Neural cell (in vitro differentiated cells): ENCODE measurements around the gene LEF1. TPM values are rescaled to one million over a fixed set of nuclear protein-coding genes. Genes with fewer than 3 reads are reported as not detected.

Source experiments
- H2AFZ ChIP-seq: fragments of 200-600, 300-800 bp; sonication (generic), shearing (Covaris generic); 2 replicates; pipeline ENCODE4 v1.6.0; 2014; ENCODE audit warnings: low read depth, mild to moderate bottlenecking, antibody characterized with exemption, low read length, moderate library complexity
- H3F3A ChIP-seq: fragments of 200-600 bp; shearing (Covaris generic); 2 replicates; pipeline ENCODE4 v1.6.1; 2016; ENCODE audit warnings: mild to moderate bottlenecking, moderate library complexity, mixed read lengths, antibody characterized with exemption, low read length; ENCODE audit not compliant: insufficient read depth, poor library complexity, severe bottlenecking
- H3K27ac ChIP-seq: fragments of 200-600, 300-800 bp; sonication (generic), shearing (Covaris generic); 2 replicates; pipeline ENCODE4 v1.5.1; 2014; ENCODE audit warnings: mild to moderate bottlenecking, low read length, moderate library complexity
- H3K27me3 ChIP-seq: fragments of 300-800, 200-600 bp; sonication (generic), shearing (Covaris generic); 2 replicates; pipeline ENCODE4 v1.6.0; 2014; ENCODE audit warnings: mild to moderate bottlenecking, low read depth, low read length, moderate library complexity; ENCODE audit not compliant: insufficient read depth
- H3K36me3 ChIP-seq: fragments of 300-800, 200-600 bp; sonication (generic), shearing (Covaris generic); 2 replicates; pipeline ENCODE4 v1.5.1; 2014; ENCODE audit warnings: mild to moderate bottlenecking, antibody characterized with exemption, low read length, moderate library complexity; ENCODE audit not compliant: insufficient read depth
- H3K4me2 ChIP-seq: fragments of 300-800, 200-600 bp; sonication (generic), shearing (Covaris generic); 2 replicates; pipeline ENCODE4 v1.6.0; 2014; ENCODE audit warnings: mild to moderate bottlenecking, low read length
- H3K4me3 ChIP-seq: fragments of 300-800, 200-600 bp; sonication (generic), shearing (Covaris generic); 2 replicates; pipeline ENCODE4 v1.5.1; 2014; ENCODE audit warnings: mild to moderate bottlenecking, low read length, moderate library complexity
- H3K79me2 ChIP-seq: fragments of 200-600 bp; shearing (Covaris generic); replicated peaks from 2 replicates; pipeline ENCODE4 v1.6.0; 2014; ENCODE audit warnings: mild to moderate bottlenecking, low read length, moderate library complexity; ENCODE audit not compliant: insufficient read depth
- H3K9ac ChIP-seq: fragments of 300-800, 200-600 bp; sonication (generic), shearing (Covaris generic); 2 replicates; pipeline ENCODE4 v1.6.1; 2016; ENCODE audit warnings: mild to moderate bottlenecking, low read length, mixed read lengths
- H3K9me2 ChIP-seq: fragments of 200-600 bp; shearing (Covaris generic); 2 replicates; pipeline ENCODE4 v1.6.1; 2016; ENCODE audit warnings: mild to moderate bottlenecking, low read length, mixed read lengths; ENCODE audit not compliant: insufficient read depth
- H3K9me3 ChIP-seq: fragments of 200-600, 300-800 bp; sonication (generic), shearing (Covaris generic); 2 replicates; pipeline ENCODE4 v1.6.1; 2016; ENCODE audit warnings: mild to moderate bottlenecking, mixed run types, low read length, moderate library complexity, mixed read lengths
- H4K20me1 ChIP-seq: fragments of 200-600 bp; shearing (Covaris generic); 2 replicates; pipeline ENCODE4 v1.6.1; 2016; ENCODE audit warnings: mild to moderate bottlenecking, mixed run types; ENCODE audit not compliant: insufficient read depth
- CTCF ChIP-seq: fragments of 450-650 bp; IDR thresholded peaks from 2 replicates; pipeline ENCODE4 v1.5.1; 2014; ENCODE audit warnings: antibody characterized with exemption, mild to moderate bottlenecking, moderate library complexity; ENCODE audit not compliant: poor library complexity, severe bottlenecking
- EP300 ChIP-seq: fragments of 450-650 bp; conservative IDR thresholded peaks from 2 replicates; pipeline ENCODE4 v1.6.1; 2014; ENCODE audit warnings: antibody characterized with exemption, mild to moderate bottlenecking, moderate library complexity; ENCODE audit not compliant: poor library complexity, severe bottlenecking
- EZH2 ChIP-seq: fragments of 200-600, 300-800 bp; shearing (Covaris generic), sonication (generic); IDR thresholded peaks from 2 replicates; pipeline ENCODE4 v1.6.1; 2014; ENCODE audit warnings: antibody characterized with exemption, low read length, borderline replicate concordance, mild to moderate bottlenecking; ENCODE audit not compliant: insufficient read depth, poor library complexity, severe bottlenecking
- MXI1 ChIP-seq: fragments of 450-650 bp; conservative IDR thresholded peaks from 2 replicates; pipeline ENCODE4 v1.6.1; 2014; ENCODE audit warnings: antibody characterized with exemption, mild to moderate bottlenecking; ENCODE audit not compliant: poor library complexity, severe bottlenecking
- POLR2AphosphoS5 ChIP-seq: IDR thresholded peaks from 2 replicates; pipeline ENCODE4 v1.6.1; 2012
- RAD21 ChIP-seq: fragments of 450-650 bp; conservative IDR thresholded peaks from 2 replicates; pipeline ENCODE4 v1.6.1; 2014; ENCODE audit warnings: antibody characterized with exemption, mild to moderate bottlenecking, moderate library complexity
- SMC3 ChIP-seq: fragments of 450-650 bp; conservative IDR thresholded peaks from 2 replicates; pipeline ENCODE4 v1.6.1; 2014; ENCODE audit warnings: antibody characterized with exemption, mild to moderate bottlenecking, moderate library complexity; ENCODE audit not compliant: poor library complexity
- TAF1 ChIP-seq: IDR thresholded peaks from 2 replicates; pipeline ENCODE4 v1.6.1; 2012; ENCODE audit warnings: low read depth
- polyA plus RNA-seq: library from polyadenylated mRNA; depleted of rRNA; stranded (reverse); fragments of >200 nt; gene quantifications from 2 replicates; pipeline ENCODE4 v1.2.3, GENCODE V29; 2014
- TF ChIP-seq, protein P1 (sequence below): IDR thresholded peaks from 2 replicates; pipeline ENCODE4 v1.6.1; 2012; ENCODE audit warnings: borderline replicate concordance

Gene LEF1
- polyA plus RNA-seq, 1 donor from 2014 or later: 0.78 TPM

DNA sequence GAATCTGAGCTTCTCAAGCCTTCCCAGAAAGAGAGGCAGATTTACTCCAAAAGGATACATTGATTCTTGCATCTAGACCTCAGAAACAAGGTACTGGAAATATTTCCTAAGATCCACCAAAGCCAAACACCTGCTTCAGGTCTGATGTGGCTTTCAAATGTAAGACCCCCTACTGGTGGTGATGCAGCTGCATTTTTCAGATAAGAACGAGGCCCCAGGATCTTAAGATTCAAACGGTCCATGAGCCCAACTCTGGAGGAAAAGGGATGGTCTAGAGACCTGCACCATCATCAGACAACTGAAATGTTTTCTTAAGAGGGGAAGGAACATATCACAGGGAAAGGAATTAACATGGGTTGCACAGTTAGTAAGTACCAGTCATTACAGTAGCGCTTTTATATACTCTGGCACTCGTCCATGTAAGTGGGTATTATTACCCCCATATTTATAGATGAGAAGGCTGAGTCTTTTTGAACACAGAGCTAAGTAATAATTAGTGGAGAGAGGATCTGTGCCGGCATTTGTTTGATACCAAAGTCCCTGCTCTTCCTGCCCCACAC lies 73.7 kb downstream of the LEF1 start:
- no peak overlapping the region for H3K4me2 ChIP-seq
- H2AFZ ChIP-seq: no peak overlapping the region

GRCh38 chr4:108094131-108094530 lies 74.6 kb downstream of the LEF1 start:
- no peak overlapping the region for H3K4me3 ChIP-seq
- no peaks in the 10 kb centered on the region for H3K36me3 ChIP-seq
- H3K27ac ChIP-seq: no peak overlapping the region
- H4K20me1 ChIP-seq: no peaks in the 10 kb centered on the region
- H3K9ac ChIP-seq: no peak overlapping the region
- no peaks in the 10 kb centered on the region for H3K9me3 ChIP-seq
- TF ChIP-seq EP300: no peak
- TF ChIP-seq EZH2: no peak
- TF ChIP-seq SMC3: no peak
- no peak for TF ChIP-seq TAF1
- no peak for TF ChIP-seq POLR2AphosphoS5
- TF ChIP-seq MXI1: no peak
- TF ChIP-seq, protein P1, sequence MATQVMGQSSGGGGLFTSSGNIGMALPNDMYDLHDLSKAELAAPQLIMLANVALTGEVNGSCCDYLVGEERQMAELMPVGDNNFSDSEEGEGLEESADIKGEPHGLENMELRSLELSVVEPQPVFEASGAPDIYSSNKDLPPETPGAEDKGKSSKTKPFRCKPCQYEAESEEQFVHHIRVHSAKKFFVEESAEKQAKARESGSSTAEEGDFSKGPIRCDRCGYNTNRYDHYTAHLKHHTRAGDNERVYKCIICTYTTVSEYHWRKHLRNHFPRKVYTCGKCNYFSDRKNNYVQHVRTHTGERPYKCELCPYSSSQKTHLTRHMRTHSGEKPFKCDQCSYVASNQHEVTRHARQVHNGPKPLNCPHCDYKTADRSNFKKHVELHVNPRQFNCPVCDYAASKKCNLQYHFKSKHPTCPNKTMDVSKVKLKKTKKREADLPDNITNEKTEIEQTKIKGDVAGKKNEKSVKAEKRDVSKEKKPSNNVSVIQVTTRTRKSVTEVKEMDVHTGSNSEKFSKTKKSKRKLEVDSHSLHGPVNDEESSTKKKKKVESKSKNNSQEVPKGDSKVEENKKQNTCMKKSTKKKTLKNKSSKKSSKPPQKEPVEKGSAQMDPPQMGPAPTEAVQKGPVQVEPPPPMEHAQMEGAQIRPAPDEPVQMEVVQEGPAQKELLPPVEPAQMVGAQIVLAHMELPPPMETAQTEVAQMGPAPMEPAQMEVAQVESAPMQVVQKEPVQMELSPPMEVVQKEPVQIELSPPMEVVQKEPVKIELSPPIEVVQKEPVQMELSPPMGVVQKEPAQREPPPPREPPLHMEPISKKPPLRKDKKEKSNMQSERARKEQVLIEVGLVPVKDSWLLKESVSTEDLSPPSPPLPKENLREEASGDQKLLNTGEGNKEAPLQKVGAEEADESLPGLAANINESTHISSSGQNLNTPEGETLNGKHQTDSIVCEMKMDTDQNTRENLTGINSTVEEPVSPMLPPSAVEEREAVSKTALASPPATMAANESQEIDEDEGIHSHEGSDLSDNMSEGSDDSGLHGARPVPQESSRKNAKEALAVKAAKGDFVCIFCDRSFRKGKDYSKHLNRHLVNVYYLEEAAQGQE: no peak
- TF ChIP-seq RAD21: no peak
- TF ChIP-seq CTCF: no peak
- no peaks in the 10 kb centered on the region for H3K9me2 ChIP-seq
- H3K79me2 ChIP-seq: no peaks in the 10 kb centered on the region
- no peaks in the 10 kb centered on the region for H3K27me3 ChIP-seq
- H3K4me2 ChIP-seq: no peak overlapping the region
- H2AFZ ChIP-seq: no peak overlapping the region
- H3F3A ChIP-seq: no peaks in the 10 kb centered on the region

More for the DNA sequence above, 73.7 kb downstream of the LEF1 start:
- H3K27ac ChIP-seq: no peak overlapping the region
- no peaks in the 10 kb centered on the region for H3F3A ChIP-seq
- H3K9me2 ChIP-seq: no peaks in the 10 kb centered on the region
- no peak overlapping the region for H3K9ac ChIP-seq
- H3K9me3 ChIP-seq: no peaks in the 10 kb centered on the region
- no peaks in the 10 kb centered on the region for H4K20me1 ChIP-seq
- H3K27me3 ChIP-seq: no peaks in the 10 kb centered on the region
- no peaks in the 10 kb centered on the region for H3K79me2 ChIP-seq
- H3K4me3 ChIP-seq: no peak overlapping the region
- no peaks in the 10 kb centered on the region for H3K36me3 ChIP-seq
- TF ChIP-seq TAF1 (no peak), SMC3 (no peak), RAD21 (no peak), CTCF (no peak), MXI1 (no peak), POLR2AphosphoS5 (no peak), EP300 (no peak), EZH2 (no peak)
- TF ChIP-seq, protein P1: no peak
